NOMO-1 treated with DMSO at 0.1 percent for 48 hours (cell line): ENCODE data around the gene ARF5.
"Not testable (repeated sequence)": the region's sequence is repeated elsewhere in the genome, so short reads cannot be mapped to it uniquely, and the experiment has no call there.

ENCODE experiments used
- DNase-seq: peaks from one replicate; lab custom pipeline; 2025; ENCODE audit not compliant: unreplicated experiment; lab: John Stamatoyannopoulos, UW

ARF5 gene

DNA sequence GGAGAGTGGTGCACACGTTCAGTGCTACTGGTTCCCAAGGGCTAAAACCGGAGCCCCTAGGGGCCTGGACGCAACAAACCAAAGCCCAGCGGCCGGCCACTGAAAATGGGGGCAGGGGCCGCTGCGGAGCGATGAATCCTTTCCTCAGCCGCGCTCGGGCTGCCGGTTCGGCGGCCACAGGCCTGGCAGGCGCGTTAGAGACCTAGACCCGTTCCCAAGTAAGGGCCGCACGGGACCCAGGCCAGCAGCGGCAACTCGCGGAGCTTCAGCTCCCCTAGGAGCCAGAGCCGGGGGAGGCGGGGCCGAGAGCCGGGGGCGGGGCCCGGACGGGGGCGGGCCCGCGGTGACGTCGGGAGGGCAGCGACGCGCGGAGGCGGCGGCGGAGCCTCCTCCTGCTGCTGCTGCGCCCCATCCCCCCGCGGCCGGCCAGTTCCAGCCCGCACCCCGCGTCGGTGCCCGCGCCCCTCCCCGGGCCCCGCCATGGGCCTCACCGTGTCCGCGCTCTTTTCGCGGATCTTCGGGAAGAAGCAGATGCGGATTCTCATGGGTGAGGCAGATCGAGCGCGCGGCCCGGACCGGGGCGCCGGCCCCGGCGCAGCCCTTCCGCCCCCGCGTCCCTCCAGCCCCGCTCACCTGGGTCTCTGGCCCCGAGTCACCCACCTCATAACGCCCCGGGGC lies at the start of gene ARF5:
Gene ARF5, plus strand, starts transcription at position 393 of the 678 bp plus-strand sequence. Its CDS starts 88 bp downstream, at position 481.
- DNase-seq, result peak; percentile 47

DNA sequence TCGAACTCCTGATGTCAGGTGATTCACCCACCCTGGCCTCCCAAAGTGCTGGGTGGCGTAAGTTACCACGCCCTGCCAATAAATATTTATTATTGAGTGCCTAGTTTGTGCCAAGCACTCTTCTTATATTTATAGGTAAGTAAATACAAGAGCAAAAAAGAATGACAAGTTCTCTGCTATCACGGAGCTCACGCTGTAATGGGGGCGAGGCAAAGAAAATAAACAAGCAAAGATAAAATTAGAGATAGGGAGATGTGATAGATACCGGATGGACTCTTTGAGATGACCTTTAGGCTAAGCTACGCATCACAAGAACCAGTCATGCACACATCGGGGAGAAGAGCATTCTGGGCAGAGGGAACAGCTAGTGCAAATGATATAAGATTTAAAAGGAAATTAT lies 49.1 kb upstream of the ARF5 start:
- no peak for DNase-seq

DNA sequence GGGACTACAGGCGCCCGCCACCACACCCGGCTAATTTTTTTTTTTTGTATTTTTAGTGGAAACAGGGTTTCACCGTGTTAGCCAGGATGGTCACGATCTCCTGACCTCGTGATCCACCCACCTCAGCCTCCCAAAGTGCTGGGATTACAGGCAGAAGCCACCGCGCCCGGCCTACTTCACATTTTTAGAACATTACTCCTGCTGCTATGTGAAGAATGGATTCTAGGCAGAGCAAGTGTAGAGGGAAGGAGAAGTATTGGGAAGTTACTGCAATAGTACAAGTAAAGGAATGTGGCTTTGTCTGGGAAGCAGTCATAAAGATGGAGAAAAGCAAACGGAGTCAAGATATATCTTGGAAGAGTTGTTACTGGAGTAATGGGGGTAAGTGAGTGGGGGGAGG lies 47.8 kb upstream of the ARF5 start:
- not testable (repeated sequence) for DNase-seq

DNA sequence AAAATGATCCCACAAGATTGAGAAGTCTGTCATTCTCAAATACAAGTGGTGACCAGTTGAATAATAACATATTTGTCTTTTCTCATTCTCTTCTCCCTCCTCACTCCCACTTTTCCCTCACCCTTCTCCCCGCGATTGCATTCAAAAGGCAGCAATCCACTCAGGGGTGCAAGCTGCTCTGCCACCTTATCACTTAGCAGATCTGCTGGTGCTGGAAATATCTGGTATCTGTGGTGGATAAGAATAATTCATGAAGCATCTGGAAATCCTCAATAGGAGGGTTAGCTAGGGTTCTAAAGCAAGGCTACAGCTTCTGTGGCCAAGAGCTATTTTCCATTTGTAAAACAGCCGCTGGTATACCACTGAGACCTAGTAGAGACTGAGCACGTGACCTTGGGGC lies 46.7 kb upstream of the ARF5 start:
- no peak for DNase-seq

DNA sequence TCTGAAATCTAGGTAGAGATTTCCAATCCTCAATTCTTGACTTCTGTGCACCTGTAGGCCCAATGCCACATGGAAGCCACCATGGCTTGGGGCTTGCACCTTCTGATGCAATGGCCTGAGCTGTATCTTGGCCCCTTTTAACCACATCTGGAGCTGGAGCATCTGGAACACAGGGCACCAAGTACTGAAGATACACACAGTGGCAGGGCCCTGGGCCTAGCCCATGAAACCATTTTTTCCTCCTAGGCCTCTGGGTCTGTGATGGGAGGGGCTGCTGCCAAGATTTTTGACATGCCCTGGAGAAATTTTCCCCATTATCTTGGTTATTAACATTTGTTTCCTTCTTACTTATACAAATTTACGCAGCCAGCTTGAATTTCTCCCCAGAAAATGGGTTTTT lies 41.9 kb upstream of the ARF5 start:
- no peak for DNase-seq

DNA sequence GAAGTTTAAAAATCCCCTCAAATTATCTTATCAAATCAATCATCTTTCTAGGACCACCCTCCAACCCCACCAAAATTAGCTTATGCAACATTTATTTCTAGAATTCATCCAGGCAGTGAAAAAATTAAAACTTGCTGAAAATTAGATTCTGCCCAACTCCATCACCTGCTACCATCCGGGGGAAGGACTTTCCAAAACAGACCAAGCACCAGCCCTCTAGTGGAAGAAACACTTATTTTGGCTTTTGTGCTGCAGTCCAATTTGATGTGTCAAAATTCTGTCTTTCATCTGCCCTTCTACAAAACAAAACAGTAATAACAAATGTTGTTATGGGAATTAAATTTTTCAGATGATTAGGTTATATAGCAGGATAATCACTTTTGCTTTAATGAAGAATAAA lies 38.0 kb upstream of the ARF5 start:
- no peak for DNase-seq

DNA sequence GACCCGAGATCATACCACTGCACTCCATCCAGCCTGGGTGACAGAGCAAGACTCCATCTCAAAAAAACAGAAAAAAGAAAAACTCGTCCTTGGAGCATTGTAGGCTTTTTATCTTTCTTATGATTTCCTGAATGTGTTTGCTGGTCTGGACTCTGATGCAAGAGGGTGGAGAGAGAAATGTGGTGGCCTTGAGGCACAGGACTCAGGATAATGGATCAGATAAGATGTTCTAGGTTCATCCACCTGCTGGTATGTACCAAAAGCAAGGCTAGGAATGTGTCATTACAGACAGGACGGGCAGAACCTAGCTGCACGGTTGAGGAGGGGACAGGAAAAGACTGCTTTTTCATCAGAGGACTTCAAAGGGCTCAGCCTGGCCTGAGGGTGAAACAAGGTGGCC lies 36.3 kb upstream of the ARF5 start:
- no peak for DNase-seq

DNA sequence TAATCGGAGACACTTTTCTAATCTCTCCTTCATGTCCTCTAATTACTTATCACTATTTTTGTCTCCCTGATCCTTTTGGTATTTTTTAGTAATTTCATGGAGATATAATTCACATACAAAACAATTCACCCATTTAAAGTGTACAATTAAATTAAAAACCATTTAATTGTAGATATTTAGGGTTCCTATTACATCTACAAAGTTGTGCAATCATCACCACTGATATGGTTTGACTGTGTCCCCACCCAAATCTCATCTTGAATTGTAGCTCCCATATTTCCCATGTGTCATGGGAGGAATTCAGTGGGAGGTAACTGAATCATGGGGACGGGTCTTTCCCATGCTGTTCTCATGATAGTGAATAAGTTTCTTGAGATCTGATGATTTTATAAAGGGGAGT lies 31.8 kb upstream of the ARF5 start:
- DNase-seq, result no peak

DNA sequence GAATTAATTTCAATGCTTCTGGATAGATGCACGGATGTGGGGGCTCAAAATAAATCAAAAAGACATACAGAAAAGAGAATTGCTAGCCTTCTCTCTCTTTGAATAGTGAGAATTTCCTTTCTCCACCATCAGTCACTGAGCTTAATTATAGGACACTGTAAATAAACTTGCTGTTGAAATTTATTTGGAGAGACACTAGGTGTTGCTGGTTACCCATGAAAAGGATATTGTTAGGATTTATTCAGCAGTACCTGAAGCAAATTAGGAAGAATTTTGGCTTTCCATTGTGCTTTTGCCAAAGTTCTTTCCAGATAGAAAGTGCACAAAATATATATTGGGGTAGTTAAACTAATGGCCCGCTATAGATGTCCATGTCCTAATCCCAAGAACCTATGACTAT lies 30.4 kb upstream of the ARF5 start:
- no peak for DNase-seq

DNA sequence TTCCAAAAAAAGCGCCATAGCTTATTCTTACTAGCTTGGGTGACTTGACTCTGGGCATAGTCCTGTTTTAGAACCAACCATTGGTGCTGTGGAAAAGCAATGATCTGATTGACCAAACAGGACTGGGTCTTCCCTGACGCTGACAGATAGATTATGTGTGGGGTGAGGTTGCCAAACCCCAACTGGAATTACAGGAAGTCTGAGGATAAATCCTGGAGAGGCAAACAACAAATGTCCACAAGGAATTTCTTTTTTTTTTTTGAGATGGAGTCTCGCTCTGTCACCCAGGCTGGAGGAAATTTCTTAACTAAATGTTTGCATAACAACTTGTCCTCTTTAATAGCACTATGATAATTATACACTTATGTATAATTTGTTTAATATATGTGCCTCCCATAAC lies 22.0 kb upstream of the ARF5 start:
- DNase-seq, result no peak

DNA sequence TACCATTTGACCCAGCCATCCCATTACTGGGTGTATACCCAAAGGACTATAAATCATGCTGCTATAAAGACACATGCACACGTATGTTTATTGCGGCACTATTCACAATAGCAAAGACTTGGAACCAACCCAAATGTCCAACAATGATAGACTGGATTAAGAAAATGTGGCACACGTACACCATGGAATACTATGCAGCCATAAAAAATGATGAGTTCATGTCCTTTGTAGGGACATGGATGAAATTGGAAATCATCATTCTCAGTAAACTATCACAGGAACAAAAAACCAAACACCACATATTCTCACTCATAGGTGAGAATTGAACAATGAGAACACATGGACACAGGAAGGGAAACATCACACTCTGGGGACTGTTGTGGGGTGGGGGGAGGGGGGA lies 20.2 kb upstream of the ARF5 start:
- DNase-seq, result not testable (repeated sequence)

DNA sequence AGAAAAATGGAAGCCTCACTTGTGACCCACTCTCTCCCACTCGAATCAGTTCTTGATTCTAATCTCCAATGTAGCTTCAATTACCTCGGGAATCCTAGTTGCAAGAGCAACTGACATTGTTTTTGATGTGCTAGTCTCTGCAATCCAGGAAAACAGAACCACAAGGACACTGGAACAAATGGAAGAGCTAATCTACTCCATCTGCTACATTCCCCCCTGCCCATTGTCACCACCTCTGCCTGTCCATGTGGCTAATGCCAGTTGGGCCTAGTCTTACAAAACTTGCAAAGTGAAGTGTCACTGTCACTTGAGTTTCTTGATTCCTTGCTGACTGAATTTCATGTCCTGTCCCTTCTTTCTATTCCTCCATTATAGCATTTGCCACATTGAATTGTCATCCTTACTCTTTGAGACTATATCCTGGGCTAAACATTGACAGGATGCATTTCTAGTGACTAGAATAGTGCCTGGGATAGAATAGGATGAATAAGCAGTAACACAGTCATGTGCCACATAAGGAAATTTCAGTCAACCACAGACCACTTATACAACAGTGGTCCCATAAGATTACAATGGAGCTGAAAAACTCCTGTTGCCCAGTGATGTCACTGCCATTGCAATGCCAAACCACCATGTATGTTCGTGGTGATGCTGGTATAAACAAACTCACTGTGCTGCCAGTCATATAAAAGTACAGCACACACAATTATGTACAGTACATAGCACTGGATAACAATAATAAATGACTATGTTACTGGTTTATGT lies 16.3 kb upstream of the ARF5 start:
- DNase-seq, result no peak

DNA sequence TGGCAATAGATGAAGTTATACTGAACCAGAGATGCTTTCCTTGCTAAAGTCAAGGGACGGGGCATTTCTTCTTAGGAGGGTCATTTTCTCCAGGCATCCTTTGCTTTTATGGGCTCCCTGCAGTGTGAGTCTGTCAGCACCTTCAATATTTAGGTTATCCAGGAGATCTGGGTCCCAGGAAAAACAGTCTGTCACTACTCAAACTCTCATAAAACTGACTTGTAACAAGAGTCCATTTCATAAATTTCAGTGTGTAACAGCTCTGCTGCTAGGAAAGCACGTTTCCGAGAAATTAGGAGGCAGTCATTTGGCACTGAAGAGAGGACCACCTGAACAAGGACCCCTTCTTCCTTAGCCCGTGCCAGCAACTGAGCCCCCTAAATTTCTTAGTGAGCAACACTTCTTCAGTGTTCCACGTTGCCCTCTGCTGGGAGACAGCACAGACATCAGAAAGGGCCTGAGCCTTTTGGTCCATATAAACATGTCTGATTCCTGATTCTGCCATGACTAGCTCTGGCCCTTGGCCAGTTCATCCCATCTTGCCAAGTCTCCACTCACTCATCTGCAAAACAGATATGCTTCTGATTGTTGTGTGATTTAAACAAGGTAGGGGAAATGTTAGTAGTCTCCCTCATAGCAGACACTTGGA lies 10.1 kb upstream of the ARF5 start:
- no peak for DNase-seq

DNA sequence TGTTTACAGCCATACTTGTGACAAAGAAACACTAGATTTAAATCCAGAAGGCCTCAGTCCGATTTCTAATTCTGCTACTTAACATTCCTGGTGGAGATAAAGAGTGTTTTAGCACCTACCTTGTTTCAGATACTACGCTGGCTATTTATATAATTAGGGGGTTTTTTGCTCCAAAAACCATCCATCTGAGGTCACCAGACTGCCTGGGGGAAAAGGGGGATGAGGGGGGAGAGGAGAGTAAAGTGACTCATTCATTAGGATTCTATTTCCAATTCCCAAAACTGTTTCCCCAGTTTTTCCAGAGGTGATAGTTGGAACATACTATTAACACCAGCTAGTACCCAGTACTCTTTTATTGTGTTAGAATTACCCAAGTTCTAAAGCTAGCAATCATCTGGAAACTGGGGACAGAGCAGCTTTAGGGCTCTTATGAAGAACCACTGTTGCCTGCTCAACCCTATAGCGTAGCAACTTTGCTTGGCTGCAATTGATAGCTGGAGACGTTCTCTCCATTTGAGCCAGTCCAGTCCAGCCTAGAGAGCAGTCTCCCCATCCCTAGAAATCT lies 9.4 kb upstream of the ARF5 start:
- DNase-seq, result no peak

DNA sequence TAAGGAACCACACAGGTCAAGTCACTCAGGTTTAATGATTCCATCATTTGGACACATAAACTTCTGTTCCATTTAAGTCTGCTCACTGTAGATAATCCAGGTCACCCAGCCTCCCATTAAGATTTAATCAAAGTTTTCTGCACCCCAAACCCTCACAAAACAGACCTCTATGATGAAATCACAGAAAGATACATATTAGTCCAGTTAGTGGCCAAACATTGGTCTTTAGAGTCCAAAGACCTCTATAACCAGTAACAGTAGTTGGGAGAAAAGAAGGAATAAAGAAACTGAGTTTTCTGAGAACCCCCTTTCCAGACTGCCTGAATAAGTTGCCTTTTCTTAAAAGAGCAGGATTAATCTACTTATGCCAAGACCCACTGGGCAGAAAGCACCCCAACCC lies 7.6 kb upstream of the ARF5 start:
- DNase-seq, result no peak

DNA sequence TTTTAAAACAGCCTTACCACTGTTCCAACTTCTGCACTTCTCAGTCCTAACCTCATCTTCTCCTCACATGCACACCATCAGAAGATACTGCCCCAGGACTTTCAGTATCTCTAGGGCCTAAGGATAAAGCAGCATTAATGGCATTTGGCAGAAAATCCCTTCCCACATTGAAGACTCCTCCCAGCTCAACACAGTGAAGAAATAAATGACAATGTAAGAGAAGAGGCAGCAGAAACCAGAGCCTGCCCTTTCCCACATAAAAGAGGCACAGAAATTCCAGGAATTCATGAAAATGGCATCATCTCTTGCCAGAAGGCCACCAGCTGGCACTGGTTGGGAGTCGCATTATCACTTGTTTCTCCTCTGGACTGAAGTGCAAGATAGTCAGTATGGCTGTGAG lies 6.5 kb upstream of the ARF5 start:
- DNase-seq, result no peak

DNA sequence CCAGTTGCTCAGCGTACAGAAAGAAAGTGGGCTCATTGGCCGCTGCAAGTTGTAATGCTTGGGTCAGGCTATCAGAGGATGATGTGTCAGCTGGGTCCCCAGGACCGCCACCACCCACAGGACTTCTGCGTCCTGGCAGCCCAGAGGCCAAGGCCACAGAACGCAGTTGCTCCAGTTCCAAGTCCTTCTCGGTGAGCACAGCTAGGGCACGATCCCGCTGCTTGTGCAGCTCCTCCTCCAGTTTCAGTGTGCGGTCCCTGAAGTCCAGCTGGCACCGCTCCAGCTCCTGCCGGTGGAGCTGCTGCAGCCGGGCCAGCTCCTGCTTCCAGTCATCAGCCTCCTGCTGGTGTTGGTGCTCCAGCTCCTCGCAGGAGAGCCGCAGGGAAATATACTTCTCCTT lies 5.8 kb upstream of the ARF5 start:
- DNase-seq, result no peak

DNA sequence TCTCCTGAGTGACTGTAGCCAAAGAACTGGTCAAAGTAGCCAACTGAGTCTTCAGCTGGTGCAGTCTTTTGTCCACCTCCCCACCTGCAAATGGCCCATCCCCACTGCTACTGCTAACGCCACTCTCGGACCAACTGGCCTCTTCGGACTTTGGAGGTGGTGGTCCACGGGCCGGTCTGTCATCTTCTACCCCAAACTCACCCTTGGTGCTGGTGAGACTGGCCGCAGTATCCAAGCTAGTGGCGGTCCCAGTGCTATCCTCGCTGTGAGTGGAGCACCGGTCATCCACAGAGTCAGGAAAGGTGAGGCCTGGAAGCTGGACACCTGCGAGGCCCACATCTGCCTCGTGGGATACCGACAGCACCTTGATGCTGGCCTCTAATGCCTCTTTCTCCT lies 3.6 kb upstream of the ARF5 start:
- no peak for DNase-seq

DNA sequence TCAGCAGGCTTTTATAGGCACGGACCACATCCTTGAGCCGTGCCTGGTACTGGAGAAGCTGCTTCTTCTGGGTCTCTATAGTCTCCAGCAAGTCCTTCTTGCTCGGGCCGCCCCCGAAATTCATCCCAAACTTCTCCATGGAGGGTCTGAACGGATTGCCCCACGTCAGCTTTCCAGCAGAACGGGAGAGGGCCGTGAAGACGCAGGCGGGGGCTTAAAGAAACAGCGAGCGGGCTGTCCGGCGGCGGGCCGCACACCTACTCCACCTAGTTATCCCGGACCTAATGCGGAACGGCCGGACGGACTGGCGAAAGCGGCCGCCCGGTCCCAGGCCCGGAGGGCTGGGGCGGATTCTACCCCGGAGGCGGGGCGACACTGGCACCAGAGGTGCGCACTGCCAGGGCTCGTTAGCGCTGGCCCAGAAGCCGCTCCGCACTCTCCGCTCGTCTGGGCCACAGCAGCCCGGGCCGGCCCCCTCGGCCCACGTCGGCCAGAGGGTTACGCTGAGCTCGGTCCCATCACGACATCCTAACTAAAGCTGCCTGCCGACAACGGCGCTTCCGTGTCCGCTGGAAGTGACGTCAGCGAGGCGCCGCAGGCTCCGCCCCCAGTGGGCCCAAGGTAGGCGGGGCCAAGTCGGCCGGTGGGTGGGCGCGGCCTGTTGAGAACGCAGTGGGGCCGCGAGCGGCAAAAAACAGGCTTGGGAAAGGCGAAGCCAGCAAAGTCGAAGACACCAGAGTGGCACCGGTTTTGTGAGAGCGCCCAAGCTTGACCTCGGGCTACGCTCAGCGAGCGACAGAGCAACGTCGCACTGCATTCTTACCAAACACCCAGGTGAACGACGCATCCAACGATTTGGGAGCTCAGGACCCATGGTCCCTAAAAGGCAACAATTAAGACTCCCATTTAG lies 2.9 kb upstream of the ARF5 start, which contains the start of gene GCC1:
Gene GCC1, minus strand, starts transcription at position 553 of the 910 bp plus-strand sequence. Its CDS starts 414 bp downstream, at position 139.
- peak; percentile 43 for DNase-seq

DNA sequence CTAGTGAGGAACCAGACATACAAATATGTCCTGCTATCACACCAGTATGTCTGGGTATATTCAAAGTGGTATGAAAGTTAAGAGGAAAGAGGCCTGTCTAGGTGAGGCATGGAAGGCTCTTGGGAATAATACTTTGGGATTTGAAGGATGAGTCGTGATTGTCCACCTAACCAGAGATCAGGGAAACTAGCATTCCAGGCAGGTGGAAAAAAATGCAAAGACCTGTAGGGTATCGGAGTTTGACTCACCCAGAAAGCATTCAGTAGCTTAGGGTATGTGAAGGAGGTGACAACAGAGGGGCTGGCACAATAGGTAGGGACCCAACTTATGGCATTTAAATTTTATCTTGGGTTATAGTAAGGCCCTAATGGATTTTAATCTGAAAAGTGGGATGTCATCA lies 1.9 kb upstream of the ARF5 start:
- no peak for DNase-seq

DNA sequence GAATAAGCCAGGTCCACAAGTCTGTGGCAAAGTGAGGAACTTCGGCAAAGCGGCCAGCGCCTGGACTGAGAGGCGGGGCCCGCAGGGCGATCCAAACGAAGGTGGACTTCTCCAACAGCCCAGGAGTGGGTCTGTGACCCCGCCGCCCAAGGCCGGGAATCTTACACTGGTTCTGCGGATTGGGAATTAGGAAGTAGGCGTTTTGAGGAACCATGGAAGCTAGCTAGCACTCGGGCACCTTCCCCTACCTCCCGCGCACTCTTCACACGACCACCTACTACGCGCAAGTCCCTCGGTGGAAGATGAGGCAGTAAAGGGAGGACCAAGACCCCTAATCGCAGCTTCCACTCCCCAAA lies 570 bp upstream of the ARF5 start:
- DNase-seq, result no peak
